ENCODE results near the gene PHETA2. TPM values are rescaled to one million over a fixed set of nuclear protein-coding genes. Genes with fewer than 3 reads are reported as not detected.
"Not testable (repeated sequence)": the region's sequence is repeated elsewhere in the genome, so short reads cannot be mapped to it uniquely, and the experiment has no call there.

The PHETA2 gene
- total and polyA plus RNA-seq, 3 donors from 2014 or later, result 2.8 to 5.5 (median 3.8) TPM

DNA sequence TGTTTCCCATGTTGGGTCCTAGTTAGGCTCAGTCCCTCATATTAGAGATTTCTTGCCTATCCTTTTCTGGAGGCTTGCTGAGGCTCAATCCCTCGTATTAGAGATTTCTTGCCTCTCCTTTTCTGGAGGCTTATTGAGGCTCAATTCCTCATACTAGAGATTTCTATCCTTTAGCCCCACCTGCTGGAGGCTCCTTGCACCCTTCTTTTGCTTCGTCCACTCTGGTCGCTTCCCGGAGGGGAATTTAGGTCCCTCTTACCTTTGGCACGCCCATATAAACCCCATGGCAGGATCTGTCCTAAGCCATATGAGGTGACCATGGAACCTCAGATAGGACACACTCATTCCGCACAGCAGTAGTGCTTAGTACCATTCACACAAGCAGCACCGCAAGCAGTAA, 40.7 kb downstream of the PHETA2 start:
- intact Hi-C loops (cut with DNase I; ENCODE audit: low total_unique reads), result no loop called here
- Histone ChIP-seq H3K4me3 (no peak overlapping the region), H3K4me1 (no peaks in the 10 kb centered on the region), H3K27ac (no peak overlapping the region), H3K9me3 (no peaks in the 10 kb centered on the region), H3K27me3 (no peaks in the 10 kb centered on the region), H3K36me3 (ENCODE audit: low read depth, missing control alignments) (no peaks in the 10 kb centered on the region)
- WGBS, 2 donors, result 93 to 96% methylated on average over 7 of the region's 7 CpGs
- no peak for DNase-seq
- TF ChIP-seq POLR2A (IDR thresholded peaks at IDR 0.05), result no peak
- TF ChIP-seq, protein P1, sequence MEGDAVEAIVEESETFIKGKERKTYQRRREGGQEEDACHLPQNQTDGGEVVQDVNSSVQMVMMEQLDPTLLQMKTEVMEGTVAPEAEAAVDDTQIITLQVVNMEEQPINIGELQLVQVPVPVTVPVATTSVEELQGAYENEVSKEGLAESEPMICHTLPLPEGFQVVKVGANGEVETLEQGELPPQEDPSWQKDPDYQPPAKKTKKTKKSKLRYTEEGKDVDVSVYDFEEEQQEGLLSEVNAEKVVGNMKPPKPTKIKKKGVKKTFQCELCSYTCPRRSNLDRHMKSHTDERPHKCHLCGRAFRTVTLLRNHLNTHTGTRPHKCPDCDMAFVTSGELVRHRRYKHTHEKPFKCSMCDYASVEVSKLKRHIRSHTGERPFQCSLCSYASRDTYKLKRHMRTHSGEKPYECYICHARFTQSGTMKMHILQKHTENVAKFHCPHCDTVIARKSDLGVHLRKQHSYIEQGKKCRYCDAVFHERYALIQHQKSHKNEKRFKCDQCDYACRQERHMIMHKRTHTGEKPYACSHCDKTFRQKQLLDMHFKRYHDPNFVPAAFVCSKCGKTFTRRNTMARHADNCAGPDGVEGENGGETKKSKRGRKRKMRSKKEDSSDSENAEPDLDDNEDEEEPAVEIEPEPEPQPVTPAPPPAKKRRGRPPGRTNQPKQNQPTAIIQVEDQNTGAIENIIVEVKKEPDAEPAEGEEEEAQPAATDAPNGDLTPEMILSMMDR (IDR thresholded peaks at IDR 0.05), result no peak

DNA sequence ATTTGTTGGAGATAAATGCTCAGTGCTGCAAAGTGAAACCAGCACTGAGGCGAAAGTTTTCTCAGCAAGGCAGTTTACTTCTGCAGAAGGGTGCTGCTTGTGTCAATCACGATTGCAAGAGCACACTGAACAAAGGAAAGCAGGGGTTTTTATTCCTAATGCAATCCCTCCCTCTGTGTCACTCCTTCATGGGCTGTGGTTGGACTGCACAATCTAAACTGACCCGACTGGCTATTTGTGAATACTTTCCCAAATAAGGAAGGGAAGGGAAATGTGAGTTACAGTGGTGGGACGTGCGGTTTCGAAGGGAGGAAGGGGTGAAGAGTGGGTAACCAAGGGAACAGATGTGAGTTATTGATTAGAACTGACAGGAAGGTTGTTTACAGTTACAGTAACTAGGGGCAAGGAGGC, 41.4 kb downstream of the PHETA2 start:
- H3K4me1 ChIP-seq; H3K27ac ChIP-seq; H3K4me3 ChIP-seq; intact Hi-C loops (cut with DNase I; ENCODE audit: low total_unique reads); DNase-seq; H3K9me3 ChIP-seq; H3K36me3 ChIP-seq (ENCODE audit: low read depth, missing control alignments); H3K27me3 ChIP-seq: not testable (repeated sequence)
- WGBS, 2 donors, result 80 to 89% methylated on average over 6 of the region's 6 CpGs

DNA sequence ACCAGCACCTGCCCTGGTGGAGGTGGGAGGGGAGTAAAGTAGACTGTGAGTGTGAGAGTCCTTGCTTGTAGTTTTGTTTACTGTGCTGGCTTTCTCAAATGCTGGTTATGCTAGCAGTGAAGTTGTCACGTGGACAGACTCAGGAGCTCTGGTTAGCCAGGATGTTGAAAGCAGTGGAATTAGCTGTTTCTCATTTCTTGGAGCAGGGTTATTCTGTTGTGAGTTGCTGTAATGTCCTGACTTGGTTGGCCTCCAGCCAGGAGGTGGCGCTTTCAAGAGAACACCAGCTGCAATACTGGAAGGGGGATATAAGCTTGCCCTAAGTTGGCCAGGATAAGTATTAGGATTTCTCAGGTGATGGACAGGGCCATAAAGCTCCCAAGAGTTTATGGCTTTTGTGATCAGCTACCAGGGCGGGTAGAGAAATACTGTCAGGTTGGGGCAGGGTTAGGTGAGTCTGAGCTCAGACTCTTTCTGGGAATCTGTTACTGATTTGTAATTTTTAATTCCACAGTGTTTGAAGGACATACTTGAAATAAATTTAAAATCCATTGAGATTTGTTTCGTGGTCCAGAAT, 42.9 kb downstream of the PHETA2 start:
- H3K36me3 ChIP-seq (ENCODE audit: low read depth, missing control alignments), result no peaks in the 10 kb centered on the region
- H3K27me3 ChIP-seq, result no peaks in the 10 kb centered on the region
- WGBS, 2 donors, result 84 to 88% methylated on average over 4 of the region's 4 CpGs
- no peaks in the 10 kb centered on the region for H3K4me1 ChIP-seq
- TF ChIP-seq, protein P1 (IDR thresholded peaks at IDR 0.05), result no peak
- no peak for TF ChIP-seq POLR2A (IDR thresholded peaks at IDR 0.05)
- intact Hi-C loops (cut with DNase I; ENCODE audit: low total_unique reads), result no loop called here
- H3K4me3 ChIP-seq, result no peak overlapping the region
- no peaks in the 10 kb centered on the region for H3K9me3 ChIP-seq
- DNase-seq, result no peak
- H3K27ac ChIP-seq, result no peak overlapping the region

DNA sequence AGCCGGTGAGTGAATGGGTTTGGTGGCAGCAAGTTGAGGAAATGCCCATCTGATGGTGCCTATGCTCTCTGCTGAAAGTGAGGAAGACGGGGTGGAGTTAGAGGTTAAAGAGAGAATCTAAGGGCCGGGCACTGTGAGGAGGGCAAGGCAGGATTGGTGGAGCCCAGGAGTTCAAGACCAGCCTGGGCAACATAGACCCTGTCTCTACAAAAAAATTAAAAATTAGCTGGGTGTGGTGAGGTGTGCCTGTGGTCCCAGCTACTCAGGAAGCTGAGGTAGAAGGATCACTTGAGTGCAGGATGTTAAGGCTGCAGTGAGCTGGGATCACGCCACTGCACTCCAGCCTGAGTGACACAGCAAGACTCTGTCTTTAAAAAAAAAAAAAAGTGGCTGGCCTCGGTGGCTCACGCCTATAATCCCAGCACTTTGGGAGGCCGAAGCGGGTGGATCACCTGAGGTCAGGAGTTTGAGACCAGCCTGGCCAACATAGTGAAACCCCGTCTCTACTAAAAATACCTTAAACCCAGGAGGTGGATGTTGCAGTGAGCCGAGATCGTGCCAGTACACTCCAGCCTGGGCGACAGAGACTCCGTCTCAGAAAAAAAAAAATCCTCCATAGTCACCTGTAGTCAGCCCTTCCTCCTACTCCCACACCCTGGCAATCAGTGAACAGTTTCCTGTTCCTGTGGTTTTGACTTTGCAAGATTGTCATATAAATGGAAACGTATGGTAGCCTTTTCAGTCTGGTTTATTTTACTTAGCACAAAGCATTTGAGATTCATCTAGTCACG, 46.4 kb downstream of the PHETA2 start:
- H3K27me3 ChIP-seq; H3K27ac ChIP-seq; H3K36me3 ChIP-seq (ENCODE audit: low read depth, missing control alignments); H3K9me3 ChIP-seq; H3K4me3 ChIP-seq; intact Hi-C loops (cut with DNase I; ENCODE audit: low total_unique reads); DNase-seq; H3K4me1 ChIP-seq: not testable (repeated sequence)
- 78 to 85% methylated on average over 15 of the region's 15 CpGs for WGBS, 2 donors

DNA sequence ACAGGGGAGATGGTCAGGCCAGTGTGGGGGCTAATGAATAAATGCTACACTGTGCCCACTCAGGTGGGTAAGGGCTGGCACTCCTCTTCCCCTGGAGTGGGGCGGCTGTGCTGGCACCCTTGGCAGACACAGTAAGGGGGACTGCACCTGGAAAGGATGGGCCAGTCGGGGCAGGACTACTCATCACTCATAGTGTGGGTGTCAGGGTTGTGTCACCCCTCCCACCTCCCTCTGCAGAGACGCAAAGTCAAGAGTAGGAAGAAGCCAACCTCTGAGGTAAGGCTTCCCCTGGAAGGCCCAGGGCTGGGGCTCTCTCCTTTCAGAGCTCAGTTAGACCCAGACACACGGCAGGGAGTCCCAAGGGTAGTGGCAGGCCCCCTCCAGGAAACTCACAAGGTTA, 49.5 kb downstream of the PHETA2 start:
- no CpG with 5 or more reads among the region's 4 CpGs for WGBS, 2 donors
- H3K4me1 ChIP-seq; H3K27ac ChIP-seq; H3K9me3 ChIP-seq; DNase-seq; intact Hi-C loops (cut with DNase I; ENCODE audit: low total_unique reads); H3K4me3 ChIP-seq; H3K36me3 ChIP-seq (ENCODE audit: low read depth, missing control alignments); H3K27me3 ChIP-seq: not testable (repeated sequence)

DNA sequence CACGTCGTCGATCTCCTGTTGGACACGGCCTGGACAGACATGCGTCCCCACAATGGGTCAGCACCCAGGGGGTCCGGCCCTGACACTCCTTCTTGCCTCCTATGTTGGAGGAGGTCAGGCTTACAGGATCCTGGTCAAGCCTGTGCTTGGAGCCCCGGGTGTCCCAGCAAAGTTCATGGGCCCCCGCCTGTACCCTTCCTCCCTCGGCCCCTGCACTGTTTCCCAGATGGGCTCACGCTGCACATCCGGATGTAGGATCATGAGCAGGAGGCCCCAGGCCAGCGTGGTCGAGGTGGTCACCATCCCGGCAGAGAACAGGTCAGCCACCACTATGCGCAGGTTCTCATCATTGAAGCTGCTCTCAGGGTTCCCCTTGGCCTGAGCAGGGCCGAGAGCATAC, 53.6 kb downstream of the PHETA2 start:
- H3K27ac ChIP-seq, result no peak overlapping the region
- H3K9me3 ChIP-seq, result no peaks in the 10 kb centered on the region
- H3K36me3 ChIP-seq (ENCODE audit: low read depth, missing control alignments), result no peaks in the 10 kb centered on the region
- DNase-seq, result no peak
- TF ChIP-seq POLR2A (IDR thresholded peaks at IDR 0.05), result no peak
- TF ChIP-seq, protein P1 (IDR thresholded peaks at IDR 0.05), result no peak
- intact Hi-C loops (cut with DNase I; ENCODE audit: low total_unique reads), result no loop called here
- H3K4me1 ChIP-seq, result no peaks in the 10 kb centered on the region
- H3K27me3 ChIP-seq, result no peaks in the 10 kb centered on the region
- WGBS, 2 donors, result 86 to 88% methylated on average over 10 to 13 of the region's 16 CpGs
- H3K4me3 ChIP-seq, result no peak overlapping the region

DNA sequence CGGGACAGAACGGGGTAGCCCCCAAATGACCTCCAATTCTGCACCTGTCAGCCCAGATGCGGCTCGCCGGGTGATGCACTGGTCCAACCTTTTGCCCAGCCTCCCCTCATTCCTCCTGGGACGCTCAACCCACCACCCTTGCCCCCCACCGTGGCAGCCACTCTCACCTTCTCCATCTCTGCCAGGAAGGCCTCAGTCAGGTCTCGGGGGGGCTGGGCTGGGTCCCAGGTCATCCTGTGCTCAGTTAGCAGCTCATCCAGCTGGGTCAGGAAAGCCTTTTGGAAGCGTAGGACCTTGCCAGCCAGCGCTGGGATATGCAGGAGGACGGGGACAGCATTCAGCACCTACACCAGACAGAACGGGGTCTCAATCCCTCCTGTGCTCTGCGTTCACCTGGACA, 54.0 kb downstream of the PHETA2 start:
- H3K36me3 ChIP-seq (ENCODE audit: low read depth, missing control alignments); DNase-seq; H3K4me1 ChIP-seq; H3K27me3 ChIP-seq; H3K27ac ChIP-seq; H3K9me3 ChIP-seq; H3K4me3 ChIP-seq; intact Hi-C loops (cut with DNase I; ENCODE audit: low total_unique reads): not testable (repeated sequence)
- WGBS, 2 donors, result 68 to 87% methylated on average over 7 to 13 of the region's 13 CpGs

Measured in testis (tissue), 3 donors.